Medulla oblongata (tissue), 1 donor: ENCODE results near the gene MOB1A.
"Not testable (repeated sequence)": the region's sequence is repeated elsewhere in the genome, so short reads cannot be mapped to it uniquely, and the experiment has no call there.

Experiments used
- DNase-seq: peaks from one replicate; pipeline ENCODE4 v3.0.0-alpha.2; 2015; ENCODE audit errors: extremely low spot score

The MOB1A gene

DNA sequence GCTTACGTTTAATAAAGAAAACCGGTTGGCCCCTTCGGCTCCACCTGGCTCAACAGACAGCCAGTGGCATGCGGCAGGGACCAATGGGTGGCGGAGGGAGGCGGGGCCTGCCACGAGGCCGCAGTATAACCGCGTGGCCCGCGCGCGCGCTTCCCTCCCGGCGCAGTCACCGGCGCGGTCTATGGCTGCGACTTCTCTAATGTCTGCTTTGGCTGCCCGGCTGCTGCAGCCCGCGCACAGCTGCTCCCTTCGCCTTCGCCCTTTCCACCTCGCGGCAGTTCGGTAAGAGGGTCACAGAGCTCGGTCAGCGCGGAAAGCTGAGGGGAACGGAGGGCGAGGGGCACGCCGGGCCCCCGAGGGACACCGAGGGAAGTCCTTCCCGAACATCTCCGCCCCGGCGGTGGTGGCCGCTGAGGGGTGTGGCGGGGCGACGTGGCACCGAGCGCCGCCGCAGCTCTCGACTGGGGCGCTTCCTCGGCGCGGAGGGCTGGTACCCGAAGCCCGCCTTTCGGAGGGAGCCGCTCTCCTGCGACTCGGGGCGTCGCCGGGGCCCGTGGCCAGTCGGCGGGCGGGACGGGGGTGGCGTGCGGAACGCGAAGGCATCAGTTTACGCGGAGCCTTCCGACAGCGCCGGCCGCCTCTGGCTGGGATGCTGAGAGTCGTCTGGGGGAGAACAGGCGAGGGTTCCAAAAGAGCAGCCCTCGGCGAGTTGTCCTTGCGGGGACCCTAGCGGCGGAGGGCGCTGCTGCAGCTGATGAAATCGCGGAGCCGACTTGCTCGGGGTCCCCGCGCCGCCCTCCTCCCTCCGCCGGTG is 20.0 kb upstream of the MOB1A start, which contains the start of gene MTHFD2:
TSS of gene MTHFD2 (plus strand) at position 155 of the 814 bp plus-strand sequence. CDS start at position 182, 27 bp downstream.
- peak; percentile 93 for DNase-seq

DNA sequence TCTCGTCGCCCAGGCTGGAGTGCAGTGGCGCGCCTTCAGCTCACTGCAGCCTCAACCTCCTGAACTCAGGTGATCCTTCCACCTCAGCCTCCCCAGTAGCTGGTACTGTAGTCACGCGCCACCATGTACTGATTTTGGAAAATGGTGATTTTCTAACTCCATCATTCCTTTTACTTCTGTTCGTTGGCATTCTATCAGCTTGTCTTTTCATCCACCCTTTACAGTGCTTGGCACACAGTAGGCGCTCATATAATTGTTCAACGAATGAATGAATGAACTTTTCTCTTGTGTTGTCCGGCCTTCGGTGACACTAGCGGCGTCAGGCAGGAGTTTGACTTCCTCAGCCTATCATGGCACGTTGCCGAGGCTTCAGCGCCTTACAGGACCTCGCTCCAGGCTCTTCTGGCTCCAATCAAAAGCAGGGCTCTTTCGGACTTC is 19.4 kb upstream of the MOB1A start:
- DNase-seq: no peak

DNA sequence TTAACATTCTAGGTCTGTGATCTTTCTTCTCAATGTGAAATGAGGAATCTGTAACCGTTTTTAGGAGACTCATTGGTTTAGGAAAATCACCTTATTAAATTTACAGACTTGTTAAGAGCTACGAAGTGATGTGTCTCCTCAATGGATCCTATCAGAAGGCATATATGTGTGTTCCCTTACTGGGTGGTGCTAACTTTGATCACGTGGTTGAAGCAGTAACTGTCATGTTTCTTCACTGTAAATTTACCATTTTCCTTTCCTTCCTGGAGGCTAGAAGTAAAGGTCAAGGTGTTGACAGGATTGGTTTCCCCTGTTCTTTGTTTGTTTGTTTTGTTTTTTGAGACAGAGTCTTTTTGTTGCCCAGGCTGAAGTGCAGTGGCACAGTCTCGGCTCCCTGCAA is 18.4 kb upstream of the MOB1A start:
- DNase-seq: no peak

DNA sequence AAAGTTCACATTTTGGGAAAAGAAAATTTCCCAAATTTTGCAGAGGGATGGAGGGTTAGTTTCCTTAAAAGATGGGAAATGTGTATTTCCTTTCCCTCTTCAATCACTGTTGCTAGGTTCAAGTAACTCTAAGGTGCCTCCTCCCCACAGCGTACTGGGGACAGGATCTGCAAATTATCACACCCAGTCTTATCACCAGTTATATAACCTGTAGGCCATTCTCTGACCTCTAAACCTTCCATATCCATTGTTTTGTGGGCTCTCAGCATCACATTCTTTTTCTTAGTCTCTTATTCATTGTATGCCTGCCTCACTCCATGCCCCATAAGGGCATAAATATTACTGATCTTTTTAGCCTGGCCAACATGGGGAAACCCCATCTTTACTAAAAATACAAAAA is 16.1 kb upstream of the MOB1A start:
- no peak for DNase-seq

DNA sequence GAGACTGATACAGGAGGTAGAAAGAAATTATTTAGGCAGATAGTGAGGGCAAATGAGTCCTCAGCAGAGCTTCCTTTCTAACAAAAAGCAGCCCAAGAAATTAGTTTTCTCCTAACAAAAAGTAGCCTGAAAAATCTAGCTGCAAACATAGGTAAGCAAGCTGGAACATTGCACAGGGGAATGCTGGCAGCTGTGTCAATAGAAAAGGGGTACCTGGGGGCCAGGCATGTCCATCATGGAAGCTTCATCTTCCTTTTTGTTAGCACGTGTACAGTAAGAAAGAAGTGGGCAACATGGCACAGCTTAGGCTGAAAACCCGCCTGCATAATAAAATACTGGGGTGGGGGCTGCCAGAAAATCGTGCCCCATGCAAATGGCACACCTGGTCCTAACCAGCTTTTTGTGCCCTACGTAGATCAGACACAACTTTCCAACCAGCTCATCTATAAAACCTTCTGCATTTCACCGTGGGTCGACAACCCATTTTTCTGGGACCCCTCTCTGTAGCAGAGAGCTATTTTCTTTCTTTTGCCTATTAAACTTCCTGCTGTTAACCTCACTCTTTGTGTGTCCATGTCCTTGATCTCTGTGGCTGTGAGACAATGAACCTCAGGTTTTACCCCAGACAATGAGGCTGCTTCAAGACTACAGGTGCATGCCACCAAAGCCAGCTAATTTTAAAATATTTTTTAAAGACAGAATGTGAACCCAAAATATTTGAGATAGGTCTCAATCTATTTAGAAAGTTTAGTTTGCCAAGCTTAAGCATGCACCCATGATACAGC is 13.1 kb upstream of the MOB1A start:
- no peak for DNase-seq

DNA sequence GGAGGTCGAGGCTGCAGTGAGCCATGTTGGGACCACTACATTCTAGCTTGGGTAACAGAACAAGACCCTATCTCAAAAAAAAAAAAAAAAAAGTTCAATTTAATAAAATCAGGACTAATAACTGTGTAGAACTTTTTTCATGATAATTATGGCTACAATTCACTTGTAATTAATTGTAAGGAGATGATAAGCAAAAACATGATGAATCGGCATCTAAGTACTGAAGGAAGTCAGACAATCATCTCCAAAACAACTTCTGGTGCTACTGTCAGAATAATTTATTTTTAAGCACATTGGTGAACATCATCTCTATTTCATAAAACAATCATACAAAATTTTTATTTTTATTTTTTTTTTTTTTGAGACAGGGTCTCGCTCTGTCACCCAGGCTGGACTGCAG is 10.0 kb upstream of the MOB1A start:
- DNase-seq: no peak

DNA sequence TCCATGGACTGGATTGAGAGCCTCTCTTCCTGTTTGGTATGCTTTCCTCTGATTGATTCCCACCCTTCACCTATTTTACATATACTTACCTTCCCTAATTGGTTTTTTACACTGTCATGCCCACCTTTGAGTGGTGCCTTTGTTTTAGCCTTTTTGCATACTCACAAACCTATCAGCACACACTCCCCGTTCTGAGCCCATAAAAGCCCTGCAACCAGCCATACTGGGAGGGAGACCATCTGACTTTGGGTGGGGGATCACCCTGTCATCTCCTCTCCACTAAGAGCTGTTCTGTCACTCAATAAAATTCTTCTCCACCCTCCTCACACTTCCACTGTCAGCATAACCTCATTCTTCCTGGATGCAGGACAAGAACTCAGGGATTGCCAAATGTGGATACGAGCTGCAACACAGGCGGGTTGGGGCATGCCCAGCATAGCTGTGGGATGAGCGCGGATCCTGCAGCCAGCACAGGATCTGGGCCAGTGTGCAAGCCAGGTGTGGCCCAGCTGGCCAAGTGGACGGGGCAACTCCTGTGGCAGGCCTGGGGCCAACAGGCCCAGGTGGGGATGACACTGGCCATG is 9.4 kb upstream of the MOB1A start:
- DNase-seq: no peak

DNA sequence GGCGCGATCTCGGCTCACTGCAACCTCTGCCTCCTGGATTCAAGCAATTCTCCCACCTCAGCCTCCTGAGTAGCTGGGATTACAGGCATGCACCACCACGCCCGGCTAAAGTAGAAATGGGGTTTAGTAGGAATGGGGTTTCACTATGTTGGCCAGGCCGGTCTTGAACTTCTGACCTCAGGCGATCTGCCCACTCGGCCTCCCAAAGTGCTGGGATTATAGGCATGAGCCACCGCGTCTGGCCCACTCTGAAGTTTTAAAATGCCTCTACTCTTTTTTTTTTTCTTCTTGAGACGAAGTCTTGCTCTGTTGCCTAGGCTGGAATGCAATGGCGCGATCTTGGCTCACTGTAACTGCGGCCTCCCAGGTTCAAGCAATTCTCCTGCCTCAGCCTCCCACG is 8.0 kb upstream of the MOB1A start:
- DNase-seq: not testable (repeated sequence)

DNA sequence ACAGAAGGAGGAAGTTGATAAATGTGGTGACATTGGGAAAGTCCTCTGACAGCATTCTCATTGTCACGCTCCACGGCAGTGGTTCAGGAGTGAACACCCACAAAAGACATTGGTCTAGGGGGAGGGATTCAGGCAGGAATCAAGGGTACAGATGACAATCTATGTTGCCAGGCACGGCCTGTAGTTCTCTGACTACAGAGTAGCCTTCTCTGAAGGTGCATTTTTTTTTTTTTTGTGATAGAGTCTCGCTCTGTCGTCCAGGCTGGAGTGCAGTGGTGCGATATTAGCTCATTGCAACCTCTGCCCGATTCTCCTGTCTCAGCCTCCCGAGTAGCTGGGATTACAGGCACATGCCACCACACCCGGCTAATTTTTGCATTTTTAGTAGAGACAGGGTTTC is 7.4 kb upstream of the MOB1A start:
- DNase-seq: peak; percentile 88

DNA sequence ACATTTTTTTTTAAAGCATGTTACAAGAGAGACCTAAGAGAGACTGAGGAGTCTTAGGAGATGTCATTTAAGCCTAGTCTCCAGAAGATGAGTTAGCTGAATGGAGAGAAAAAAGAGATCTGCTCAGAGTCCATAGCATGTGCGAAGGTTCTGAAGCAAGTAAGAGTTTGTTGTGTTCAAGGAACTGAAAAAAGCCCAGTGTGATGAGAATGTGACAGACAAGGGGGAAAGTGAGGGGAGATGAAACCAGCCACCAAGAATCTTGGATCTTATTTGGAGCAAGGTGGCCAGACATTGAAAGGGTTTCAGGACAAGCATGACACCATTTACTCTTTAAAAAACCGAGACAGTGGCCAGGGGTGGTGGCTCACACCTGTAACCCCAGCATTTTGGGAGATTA is 5.2 kb upstream of the MOB1A start:
- no peak for DNase-seq

DNA sequence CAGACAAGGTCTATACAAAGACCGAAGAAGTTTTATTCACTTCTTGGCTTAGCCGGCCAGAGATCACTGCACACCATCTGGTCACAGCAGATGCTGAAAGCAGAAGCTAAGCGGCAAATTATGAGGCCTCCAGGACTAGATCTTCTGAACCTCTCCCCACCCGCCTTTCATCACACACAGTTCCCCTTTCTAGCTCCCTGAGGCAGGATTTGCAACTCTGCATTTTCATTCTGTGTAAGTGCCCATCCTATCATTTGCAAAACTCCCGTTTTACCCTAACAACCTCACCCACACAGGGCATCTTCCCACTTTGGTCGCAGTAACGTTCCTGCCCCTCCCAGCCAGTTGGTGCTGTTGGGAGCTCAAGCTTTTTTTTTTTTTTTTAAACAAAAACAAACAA is 3.1 kb upstream of the MOB1A start:
- DNase-seq: peak; percentile 89

DNA sequence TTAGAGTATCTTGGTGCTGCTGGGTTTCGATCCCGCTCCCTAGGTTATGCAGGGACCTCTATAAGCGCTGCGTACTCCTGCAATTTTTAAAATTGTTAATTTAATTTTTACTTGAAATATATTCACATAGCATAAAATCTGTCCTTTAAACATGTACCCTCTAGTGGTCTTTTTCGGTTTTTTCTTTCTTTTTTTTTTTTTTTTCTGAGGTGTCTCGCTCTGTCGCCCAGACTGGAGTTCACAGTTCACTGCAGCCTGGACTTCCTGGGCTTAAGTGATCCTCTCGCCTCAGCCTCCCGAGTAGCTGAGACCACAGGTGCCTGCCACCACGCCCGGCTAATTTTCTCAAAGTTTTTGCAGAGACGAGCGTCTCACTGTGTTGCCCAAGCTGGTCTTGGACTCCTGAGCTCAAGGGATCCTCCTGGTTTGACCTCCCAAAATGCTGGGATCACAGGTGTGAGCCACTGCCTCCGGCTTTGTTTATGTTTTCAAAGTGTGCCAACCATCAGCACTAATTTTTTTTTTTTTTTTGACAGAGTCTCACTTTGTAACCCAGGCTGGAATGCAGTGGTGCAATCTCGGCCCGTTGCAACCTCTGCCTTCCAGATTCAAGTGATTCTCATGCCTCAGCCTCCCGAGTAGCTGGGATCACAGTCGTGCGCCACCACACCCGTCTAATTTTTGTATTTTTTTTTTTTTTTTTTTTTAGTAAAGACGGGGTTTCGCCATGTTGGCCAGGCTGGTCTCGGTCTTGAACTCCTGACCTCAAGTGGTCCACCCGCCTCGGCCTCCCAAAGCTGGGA is 585 bp upstream of the MOB1A start:
- no peak for DNase-seq

DNA sequence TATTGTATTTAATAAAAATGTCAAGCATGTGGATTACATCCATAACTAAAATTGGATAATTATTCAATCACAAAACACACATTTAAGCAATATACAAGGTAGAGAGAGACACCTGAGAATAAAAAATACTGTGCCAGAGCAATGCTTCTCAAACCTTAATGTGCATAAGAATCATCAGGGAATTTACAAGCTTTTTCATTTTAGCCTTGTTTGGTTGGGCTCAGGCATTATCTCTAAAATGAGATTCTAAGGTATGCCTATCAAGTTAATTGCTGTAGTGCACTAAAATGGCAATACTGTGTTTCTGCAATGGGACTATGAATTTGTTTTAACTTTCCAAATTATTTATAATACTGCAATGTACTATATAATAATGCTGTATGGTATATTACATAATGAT is 983 bp downstream of the MOB1A start:
- DNase-seq: no peak

DNA sequence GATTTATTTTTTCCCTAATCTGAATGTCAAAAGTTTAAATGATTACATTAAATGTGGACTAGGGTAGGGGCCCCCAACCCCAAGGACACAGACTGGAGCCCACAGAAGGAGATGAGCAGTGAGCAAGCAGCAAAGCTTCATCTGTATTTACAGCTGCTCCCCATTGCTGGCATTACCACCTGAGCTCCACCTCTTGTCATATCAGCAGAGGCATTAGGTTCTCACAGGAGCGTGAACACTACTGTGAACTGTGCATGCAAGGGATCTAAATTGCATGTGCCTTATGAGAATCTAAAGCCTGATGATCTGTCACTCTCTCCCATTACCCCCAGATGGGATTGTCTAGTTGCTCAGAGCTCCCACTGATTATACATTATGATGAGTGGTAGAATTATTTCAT is 3.8 kb downstream of the MOB1A start:
- DNase-seq: no peak

DNA sequence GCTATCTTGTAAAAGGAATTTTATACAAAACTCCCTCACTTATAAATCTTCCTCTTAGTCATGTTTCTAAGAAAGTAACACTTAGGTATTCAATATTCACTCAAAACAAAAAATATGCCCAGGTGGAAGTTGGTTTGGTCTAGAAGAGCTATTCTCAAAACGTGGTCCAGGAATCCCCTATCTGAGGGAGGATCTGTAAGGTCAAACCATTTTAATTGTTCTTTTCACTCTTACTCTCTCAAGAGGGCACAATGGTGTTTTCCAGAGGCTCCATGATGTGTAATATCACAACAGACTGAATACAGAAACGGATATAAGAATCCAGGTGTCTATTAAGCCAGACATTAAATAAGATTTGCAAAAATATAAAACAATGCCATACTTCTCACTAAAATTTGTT is 9.9 kb downstream of the MOB1A start:
- DNase-seq: no peak

DNA sequence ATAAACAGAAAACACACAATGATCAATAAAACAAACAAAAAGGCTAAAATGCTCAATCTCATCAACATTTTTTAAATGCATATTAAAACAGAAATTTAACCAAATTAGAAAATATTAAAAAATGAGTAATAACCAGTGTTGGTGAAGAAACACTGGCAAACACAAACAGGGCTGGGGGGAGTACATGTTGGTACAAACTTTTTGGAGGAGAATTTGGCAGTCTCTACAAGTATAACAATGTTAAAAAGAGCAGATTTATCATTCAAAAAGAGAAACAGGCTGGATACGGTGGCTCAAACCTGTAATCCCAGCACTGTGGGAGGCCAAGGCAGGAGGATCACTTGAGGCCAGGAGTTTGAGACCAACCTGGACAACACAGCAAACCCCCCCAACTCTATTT is 13.9 kb downstream of the MOB1A start:
- no peak for DNase-seq

DNA sequence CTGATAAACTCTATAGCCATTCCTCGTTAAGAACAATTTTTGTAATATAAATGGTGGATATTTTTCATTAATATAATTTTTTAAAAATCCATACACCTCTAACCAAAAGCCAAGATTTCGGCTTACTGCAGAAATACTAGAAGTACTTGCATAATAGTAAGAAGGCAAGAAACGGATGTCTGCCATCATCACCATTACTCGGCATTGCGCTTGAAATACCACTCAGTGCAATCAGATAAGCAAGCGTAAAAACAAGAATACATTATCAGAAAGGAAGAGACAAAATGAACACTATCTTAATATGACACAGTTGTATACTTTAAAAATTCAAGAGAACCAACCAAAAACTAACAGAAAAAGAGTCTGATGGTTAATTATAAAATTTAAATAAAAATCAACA is 15.7 kb downstream of the MOB1A start:
- no peak for DNase-seq

DNA sequence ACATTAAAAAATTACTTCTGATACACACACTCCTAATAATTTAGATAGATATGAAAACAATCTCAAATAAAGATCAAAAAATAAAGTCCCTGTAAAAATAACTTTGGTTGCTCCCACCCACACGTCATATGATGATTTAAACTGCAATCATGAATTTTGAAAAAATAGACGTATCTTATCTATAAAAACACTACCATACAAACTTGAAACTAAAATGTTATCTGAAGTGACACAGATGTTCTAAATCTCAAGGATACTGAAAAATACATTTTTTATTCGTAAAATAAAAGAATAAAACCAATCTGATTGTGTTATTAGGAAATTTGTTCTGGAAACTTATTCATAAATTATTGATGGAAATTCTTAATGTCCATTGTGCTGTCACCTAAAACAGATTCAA is 22.8 kb downstream of the MOB1A start:
- DNase-seq: no peak

DNA sequence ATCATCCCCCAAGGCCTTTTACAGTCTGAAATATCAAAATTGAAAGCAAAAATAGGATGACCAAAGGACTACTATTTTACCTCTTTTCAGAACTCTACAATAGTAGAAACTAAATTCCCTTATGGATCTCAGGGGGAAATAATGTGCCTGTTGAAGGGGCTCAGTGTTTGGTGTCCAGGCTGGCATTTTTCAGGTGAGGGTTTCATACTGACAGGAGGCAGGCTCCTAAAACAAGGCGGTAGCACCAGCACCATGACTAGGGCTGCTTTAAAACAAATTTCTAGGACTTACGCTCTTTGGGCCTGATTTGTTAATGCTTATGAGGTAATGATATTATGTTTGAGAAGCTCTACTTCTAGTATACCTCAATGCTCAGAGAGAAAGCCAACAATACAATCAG is 25.7 kb downstream of the MOB1A start:
- DNase-seq: no peak

DNA sequence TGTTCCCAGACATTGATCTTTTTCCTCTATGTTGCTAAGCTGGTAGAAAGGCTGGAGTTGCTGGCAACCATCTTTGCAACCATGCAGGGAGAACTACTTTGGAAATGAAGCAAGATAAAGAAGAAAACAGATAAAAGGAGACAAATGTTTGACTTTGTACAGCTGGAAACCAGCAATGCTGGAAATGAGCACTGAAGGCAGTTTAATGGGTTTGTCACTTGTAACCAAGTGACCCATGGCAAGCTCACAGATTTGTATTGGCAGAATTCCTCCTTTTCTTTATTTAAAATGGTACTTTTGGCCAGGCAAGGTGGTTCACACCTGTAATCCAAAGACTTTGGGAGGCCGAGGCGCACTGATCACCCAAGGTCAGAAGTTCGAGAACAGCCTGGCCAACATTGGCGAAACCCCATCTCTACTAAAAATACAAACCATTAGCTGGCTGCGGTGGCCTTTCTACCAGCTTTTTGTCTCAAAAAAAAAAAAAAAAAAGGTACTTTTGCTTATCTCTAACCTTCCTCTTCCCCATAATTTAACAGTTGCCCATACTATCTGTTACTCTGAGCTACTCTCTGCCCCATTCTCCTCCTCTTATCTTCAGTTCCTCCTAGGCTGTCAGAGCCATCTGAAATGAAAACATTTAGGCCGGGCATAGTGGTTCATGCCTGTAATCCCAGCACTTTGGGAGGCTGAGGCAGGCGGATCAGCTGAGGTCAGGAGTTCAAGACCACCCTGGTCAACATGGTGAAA is 28.9 kb downstream of the MOB1A start:
- DNase-seq: no peak

DNA sequence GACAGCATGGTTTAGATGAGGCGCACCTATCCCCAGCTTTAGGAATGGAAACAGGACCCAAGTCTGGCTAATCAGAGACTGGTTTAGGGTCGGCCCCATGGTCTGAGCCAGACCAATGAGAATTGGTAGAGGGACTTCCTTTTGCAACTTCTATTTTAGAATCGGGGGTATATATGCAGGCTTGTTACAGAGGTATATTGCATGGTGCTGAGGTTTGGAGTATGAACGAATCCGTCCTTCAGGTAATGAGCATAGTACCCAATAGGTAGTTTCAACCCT is 29.5 kb downstream of the MOB1A start:
- no peak for DNase-seq
